HG03066 (cell line): ENCODE results near the gene CGN.

Experiments used
- ATAC-seq: cut with Tn5 transposase; IDR thresholded peaks from one replicate; pipeline ENCODE4 v1.9.1; 2021; ENCODE audit warnings: low read depth; ENCODE audit not compliant: unreplicated experiment

The CGN gene

GRCh38 chr1:151495316-151495715, 15.9 kb upstream of the CGN start:
- no peak for ATAC-seq

DNA sequence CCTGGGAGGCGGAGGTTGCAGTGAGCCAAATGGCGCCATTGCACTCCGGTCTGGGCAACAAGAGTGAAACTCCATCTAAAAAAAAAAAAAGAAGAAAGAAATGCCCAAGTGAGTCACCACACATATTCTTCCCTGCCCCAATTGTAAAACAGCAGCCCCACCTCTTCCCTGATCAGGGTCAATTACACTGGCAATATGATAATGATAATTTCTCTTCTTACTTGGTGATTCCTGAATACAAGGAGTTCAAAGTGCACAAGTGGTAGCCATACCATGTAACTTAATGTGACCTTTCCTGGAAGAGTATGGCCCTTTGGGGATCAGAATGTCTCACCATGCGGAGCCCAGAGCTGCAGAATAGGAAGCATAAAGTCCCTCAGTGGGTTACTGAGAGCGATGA, 11.8 kb upstream of the CGN start:
- no peak for ATAC-seq

DNA sequence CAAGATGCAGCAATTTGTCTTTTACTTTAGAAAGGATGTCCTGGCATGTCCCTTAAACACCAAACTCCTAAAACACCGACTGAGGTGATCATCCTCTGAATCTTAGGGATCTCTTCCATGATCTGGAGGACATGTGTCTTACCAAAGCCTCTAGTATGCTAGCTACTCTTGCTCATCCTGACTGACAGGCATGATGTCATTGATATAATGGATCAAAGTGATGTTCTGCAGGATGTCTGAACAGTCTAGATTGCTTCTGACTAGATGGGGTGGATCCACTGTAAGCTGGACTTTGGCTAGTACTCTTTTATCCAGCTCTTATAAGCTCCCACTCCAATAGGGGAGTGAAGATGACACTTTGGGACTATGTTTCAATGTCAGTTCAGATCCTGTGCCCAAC, 11.3 kb upstream of the CGN start:
- no peak for ATAC-seq

DNA sequence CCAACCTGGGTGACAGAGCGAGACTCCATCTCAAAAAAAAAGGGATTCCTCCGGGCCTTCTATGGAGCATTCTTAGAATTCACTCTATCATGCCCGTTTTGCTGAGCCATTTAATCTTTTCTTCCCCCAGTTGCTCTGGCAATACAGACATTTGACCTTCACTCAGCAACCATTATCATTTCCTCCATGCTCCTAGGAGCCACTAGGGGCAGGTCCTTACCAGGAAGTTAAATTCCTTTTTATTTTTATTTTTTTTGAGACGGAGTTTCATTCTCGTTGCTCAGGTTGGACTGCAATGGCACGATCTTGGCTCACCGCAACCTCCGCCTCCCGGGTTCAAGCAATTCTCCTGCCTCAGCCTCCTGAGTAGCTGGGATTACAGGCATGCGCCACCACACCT, 9.7 kb upstream of the CGN start:
- ATAC-seq: no peak

DNA sequence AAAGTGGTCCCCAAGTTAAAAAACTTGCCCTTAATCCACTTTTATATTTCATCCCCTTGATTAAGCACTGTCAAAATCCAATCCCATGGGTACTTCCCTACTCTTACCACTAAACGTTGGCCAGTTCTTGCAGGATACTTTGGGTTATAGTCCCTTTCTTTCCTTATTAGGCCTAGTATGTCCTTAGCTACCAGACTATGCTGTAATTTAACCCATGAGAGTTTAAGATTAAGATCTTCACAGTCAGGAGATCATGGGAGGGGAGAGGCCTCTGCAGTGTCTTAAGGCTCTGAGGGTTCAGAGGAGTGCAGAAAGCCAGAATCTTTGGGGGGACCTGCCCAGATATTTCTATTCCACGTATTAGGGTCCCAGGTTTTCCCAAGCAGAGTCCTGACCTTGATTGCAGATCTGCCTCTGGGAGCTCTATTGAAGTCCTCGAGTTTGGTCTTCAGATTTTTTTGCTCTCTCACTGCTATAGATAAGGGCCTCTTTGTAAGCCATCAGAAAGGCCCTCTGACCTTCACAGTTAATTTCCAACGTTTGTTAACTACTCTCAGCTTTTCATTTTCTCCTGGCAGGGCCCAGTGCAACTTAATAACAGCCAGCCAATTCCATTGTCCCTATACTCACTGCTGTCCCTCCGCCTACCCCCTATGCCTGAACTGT, 9.0 kb upstream of the CGN start:
- ATAC-seq: no peak

DNA sequence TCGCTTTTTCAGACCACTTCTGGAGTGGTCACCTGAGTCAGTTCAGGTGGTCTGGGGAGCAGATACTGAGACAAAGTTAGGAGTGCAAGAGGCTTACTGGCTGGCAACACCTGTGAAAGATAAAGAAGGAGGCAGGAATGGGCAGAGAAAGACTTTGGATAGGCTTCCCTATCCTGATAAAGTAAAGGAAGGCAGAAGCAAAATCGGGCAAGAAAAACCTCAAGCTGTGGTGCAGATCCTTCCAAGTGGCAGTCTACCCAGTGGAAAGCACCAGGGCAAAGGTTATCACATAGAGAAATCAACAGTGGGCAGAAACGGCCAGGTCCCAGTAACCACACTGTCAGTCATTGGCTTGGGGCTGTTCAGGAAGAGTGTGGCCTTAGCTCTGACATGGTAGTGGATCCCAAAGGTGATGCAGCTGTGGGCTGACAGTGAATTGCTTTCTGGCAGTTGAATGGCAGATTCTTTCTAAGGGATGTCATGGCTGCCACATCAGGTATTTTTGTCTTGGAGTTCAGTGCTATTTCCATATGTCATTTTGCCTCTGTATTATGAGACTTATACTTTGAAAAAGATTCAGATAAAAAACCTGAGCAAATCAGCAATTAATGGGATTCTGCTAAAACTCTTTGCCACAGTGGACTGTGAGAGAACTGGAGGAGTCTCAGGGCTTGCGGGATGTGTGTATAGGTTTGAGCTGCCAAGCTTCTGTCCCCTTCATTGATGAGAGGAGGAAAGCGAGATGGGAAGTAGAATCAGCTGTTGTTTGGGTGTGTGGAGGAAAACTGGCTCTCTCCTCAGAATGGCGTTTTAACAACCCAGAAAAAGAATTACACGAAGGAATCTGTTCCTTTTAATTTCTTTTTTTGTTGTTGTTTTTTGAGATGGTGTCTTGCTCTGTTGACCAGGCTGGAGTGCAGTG, 8.1 kb upstream of the CGN start:
- ATAC-seq: no peak

DNA sequence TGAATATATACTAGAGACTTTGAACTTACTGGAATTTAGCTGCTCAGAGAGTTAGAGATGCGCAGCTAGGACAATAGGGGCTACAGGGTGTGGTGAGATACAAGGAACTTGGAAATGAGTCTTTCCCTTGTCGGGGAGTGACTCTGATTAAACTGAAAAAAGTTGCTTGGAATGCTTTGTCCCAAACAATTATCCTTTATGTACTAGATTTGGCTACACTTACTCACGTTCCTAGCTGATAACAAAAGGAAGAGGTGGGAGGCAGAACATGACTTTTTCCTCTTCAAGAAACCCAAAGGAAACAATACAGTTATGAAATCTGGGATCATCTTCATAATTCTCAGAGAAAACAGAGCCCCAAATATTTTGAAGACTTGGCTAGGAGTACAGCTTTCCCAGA, 6.9 kb upstream of the CGN start:
- ATAC-seq: no peak

DNA sequence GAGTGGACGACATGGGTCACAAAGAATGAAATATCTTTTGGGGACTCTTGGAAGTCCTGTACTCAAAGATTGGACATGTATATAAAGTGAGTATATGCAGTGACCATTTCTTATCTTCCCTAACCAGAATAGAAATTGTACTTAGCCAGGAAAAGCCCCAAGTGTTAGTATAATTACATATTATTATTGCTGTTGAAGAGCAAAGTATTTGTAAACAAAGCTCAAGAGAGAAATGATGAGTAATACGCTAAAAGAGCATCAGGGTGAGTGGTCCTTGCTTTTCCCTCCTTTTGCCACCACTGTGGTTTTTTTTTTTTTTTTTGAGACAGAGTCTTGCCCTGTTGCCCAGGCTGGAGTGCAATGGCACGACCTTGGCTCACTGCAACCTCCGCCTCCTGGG, 6.4 kb upstream of the CGN start:
- ATAC-seq: no peak

DNA sequence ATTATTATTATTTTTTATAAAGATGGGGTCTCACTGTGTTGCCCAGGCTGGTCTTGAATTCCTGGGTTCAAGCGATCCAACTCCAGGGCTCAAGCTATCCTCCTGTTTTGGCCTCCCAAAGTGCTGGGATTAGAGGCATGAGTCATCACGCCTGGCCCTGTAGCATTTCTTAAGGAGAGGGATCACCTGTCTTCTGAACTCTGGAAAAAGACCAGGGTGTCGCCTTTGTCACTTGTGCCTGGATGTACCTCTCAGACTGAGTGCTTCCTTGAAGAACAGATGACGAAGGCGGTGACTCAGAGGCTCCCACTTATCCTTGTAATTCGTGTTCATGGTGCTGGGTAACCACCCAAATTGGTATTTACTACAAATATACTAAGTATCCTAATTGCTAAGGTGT, 2.4 kb upstream of the CGN start:
- no peak for ATAC-seq

DNA sequence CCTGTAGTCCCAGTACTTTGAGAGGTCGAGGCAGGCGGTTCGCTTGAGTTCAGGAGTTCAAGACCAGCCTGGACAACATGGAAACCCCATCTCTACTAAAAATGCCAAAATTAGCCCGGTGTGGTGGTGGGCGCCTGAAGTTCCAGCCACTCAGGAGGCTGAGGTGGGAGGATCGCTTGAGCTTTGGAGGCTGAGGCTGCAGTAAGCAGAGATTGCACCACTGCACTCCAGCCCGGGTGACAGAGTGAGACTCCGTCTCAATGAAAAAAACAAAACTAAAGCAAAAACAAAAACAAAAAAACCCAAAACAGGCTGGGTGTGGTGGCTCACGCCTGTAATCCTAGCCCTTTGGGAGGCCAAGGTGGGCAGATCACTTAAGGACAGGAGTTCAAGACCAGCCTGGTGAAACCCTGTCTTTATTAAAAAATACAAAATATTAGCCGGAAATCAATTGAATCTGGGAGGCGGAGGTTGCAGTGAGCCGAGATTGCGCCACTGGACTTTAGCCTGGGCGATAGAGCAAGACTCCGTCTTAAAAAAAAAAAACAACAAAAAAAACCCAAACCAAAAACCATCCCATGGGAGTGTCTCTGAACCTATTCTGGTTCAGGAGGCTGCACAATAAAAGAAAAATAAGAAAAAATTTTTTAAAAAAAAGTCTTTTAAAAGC, 1.7 kb upstream of the CGN start:
- ATAC-seq: no peak

GRCh38 chr1:151510020-151510405, 1.2 kb upstream of the CGN start:
- ATAC-seq: no peak

DNA sequence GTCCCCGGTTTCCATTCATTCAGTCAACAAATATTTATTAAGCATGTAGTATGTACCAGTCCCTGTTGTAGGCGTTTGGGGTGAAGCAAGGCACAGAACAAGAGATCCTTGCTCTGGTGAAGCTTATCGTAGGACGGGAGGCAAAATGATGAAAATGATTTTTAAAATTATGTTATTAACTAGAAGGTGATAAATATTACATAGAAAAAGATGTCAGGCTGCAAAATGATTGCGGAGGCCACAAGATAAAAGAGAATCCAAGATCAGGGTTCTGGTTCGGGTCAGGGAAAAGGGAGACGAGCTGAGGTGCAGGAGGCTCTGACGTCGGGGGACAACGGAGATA, 602 bp upstream of the CGN start:
- ATAC-seq: no peak

GRCh38 chr1:151511636-151512215, 539 bp downstream of the CGN start:
- no peak for ATAC-seq

DNA sequence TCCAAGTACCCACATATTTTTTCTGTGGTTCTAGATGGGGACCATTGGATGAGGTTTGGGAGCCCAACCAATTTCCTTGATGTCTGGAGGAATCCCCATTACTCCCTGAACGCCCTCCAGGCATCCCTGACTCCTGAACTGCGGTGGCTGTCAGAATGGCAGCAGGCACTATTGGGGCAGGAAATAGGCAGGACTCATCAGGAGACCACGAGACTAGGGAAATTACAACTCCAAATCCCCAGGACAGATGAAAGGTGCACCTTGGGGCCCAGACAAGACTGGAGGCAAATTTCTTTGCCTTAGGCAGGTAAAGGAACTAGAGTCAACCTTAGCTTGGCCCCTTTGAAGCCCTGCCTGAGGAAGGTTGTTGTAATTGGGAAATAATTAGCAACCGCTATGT, 1.1 kb downstream of the CGN start:
- no peak for ATAC-seq

DNA sequence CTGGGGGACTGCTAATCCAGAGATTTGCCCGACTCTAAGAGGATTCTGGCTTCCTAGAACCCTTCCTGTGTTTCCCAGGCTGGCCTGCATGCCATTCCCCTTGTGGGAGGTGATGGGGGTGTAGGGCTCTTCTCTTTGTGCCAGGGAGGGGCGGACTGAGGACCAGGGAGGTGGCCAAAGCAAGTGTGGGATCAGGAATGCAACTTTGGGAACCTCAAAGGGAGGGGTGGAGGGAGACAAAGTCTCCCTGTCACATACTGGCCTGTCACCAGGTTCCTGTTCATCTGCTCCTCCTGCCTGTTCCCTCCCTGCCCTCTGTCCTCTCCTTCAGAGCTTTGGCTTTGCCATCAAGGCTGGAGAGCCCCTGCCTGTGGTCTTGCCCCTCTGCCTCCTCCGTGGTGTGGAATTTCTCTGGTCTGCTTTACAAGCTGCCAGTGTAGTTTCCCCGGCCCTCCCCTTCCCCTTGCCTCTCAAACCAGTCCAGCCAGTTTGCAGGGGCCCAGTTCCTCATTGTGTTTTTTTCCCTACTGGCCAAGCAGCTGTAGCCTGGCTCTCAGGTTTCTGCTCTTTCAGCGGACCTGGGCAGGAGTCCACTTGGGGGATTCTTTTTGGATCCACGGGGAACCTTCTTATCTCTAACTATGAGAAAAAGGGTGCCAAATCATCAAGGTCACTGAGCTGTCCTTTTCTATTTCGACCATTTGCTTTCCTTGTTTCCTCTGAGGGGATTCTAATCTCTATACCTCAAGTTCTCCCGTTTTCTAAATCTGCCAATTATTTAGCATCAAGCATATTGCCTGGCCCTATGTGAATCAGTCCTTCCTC, 1.8 kb downstream of the CGN start:
- no peak for ATAC-seq

- ATAC-seq: no peak
Measured at GRCh38 chr1:151513626-151514121, 2.5 kb downstream of the CGN start.

GRCh38 chr1:151514366-151514765, 3.2 kb downstream of the CGN start:
- ATAC-seq: no peak

- ATAC-seq: no peak
Measured at GRCh38 chr1:151515265-151515664, 4.1 kb downstream of the CGN start.

- no peak for ATAC-seq
Measured at GRCh38 chr1:151516031-151516511, 4.9 kb downstream of the CGN start.

- no peak for ATAC-seq
Measured at GRCh38 chr1:151518431-151518830, 7.2 kb downstream of the CGN start.
